HG03457 (cell line): ENCODE measurements around the gene GRAMD1B.

ENCODE experiments used
- ATAC-seq: cut with Tn5 transposase; IDR thresholded peaks from one replicate; pipeline ENCODE4 v1.9.1; 2021; ENCODE audit warnings: moderate number of reproducible peaks; ENCODE audit not compliant: unreplicated experiment

Gene GRAMD1B

GRCh38 chr11:123527526-123527925 lies 97.5 kb downstream of the GRAMD1B start:
- no peak for ATAC-seq

GRCh38 chr11:123527947-123528346 lies 97.9 kb downstream of the GRAMD1B start:
- ATAC-seq = no peak

GRCh38 chr11:123531325-123531724 lies 101.3 kb downstream of the GRAMD1B start:
- no peak for ATAC-seq

- ATAC-seq = no peak
These were observed 102.1 kb downstream of the GRAMD1B start for GRCh38 chr11:123532131-123532530.

- no peak for ATAC-seq
These were observed 105.3 kb downstream of the GRAMD1B start for GRCh38 chr11:123535401-123535800.

- ATAC-seq = no peak
These were observed 106.8 kb downstream of the GRAMD1B start for GRCh38 chr11:123536690-123537437.

GRCh38 chr11:123537726-123538125 lies 107.7 kb downstream of the GRAMD1B start:
- ATAC-seq = no peak

- no peak for ATAC-seq
These were observed 113.7 kb downstream of the GRAMD1B start for GRCh38 chr11:123543797-123544196.

- no peak for ATAC-seq
These were observed 114.7 kb downstream of the GRAMD1B start for GRCh38 chr11:123544631-123545375.

GRCh38 chr11:123545726-123546270 lies 115.7 kb downstream of the GRAMD1B start:
- ATAC-seq = no peak

- ATAC-seq = no peak
These were observed 116.4 kb downstream of the GRAMD1B start for GRCh38 chr11:123546515-123546914.

GRCh38 chr11:123547180-123547579 lies 117.1 kb downstream of the GRAMD1B start:
- ATAC-seq = peak; percentile 84

GRCh38 chr11:123548774-123549173 lies 118.7 kb downstream of the GRAMD1B start:
- ATAC-seq = no peak

GRCh38 chr11:123549926-123550917 lies 120.2 kb downstream of the GRAMD1B start:
- no peak for ATAC-seq

- no peak for ATAC-seq
These were observed 121.0 kb downstream of the GRAMD1B start for GRCh38 chr11:123551079-123551478.

GRCh38 chr11:123556633-123557032 lies 126.6 kb downstream of the GRAMD1B start:
- ATAC-seq = no peak

- no peak for ATAC-seq
These were observed 128.7 kb downstream of the GRAMD1B start for GRCh38 chr11:123558536-123559315.

GRCh38 chr11:123559523-123559955 lies 129.5 kb downstream of the GRAMD1B start:
- ATAC-seq = no peak

- ATAC-seq = peak; percentile 48
These were observed 129.9 kb downstream of the GRAMD1B start for GRCh38 chr11:123560006-123560405.

- ATAC-seq = no peak
These were observed 131.3 kb downstream of the GRAMD1B start for GRCh38 chr11:123561431-123561800.
